ENCODE data around the gene PCGF3.

DNA sequence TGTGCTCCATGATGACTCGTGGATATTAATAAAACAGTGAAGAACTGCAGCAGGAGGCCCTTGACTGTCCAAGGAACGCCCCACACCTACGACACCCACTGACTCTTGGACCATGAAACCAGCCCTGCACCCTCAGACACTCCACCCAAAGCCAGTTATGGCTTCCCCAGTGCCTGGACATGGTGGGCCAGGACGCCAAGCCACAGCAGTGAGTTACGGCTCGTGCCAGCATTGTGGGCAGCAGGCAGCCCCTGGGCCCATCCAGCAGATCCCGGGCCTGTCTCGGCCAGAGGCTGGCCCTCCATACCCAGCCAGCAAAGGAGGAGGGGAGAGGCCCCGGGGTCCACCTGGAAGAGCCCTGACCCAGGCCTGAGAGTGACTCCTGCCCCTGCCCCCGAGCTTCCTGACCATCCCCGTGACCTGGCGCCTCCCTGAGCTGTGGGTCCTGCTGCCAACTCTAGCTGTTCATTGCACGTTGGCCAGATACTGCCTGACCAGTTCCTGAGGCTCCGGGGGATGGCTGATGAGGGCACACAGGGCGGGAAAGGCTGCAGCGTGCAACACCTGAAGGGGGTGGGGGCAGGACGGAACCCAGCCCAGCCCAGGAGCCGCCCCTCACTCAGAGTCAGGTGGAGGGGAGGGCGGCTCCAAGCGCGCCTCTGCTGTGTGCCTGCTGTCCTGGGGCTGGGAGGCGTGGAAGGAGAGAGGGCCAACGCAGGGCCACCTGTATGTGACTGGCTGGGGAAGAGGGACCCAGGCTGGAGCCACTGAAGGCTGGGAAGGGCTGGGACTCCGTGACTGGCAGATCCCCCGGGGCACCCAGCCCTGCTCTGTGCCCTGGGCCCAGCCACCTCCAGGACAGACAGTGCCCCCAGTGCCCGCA lies 17.4 kb upstream of the PCGF3 start:
- TF ChIP-seq, protein P1, sequence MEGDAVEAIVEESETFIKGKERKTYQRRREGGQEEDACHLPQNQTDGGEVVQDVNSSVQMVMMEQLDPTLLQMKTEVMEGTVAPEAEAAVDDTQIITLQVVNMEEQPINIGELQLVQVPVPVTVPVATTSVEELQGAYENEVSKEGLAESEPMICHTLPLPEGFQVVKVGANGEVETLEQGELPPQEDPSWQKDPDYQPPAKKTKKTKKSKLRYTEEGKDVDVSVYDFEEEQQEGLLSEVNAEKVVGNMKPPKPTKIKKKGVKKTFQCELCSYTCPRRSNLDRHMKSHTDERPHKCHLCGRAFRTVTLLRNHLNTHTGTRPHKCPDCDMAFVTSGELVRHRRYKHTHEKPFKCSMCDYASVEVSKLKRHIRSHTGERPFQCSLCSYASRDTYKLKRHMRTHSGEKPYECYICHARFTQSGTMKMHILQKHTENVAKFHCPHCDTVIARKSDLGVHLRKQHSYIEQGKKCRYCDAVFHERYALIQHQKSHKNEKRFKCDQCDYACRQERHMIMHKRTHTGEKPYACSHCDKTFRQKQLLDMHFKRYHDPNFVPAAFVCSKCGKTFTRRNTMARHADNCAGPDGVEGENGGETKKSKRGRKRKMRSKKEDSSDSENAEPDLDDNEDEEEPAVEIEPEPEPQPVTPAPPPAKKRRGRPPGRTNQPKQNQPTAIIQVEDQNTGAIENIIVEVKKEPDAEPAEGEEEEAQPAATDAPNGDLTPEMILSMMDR (IDR thresholded peaks at IDR 0.05; ENCODE audit: low read depth, low read length), result no peak
- no peak for TF ChIP-seq EZH2phosphoT487 (IDR thresholded peaks at IDR 0.05; ENCODE audit: low read depth)

All from OCI-LY3 (cell line).